ENCODE results near the gene NXF3. TPM values are rescaled to one million over a fixed set of nuclear protein-coding genes. Genes with fewer than 3 reads are reported as not detected.
"Not testable (repeated sequence)": the region's sequence is repeated elsewhere in the genome, so short reads cannot be mapped to it uniquely, and the experiment has no call there.

The NXF3 gene
- total RNA-seq, 1 donor from 2014 or later: not detected

- not testable (repeated sequence) for H3K9ac ChIP-seq (ENCODE audit: low read length); H3K4me1 Mint-ChIP-seq (ENCODE audit: low read depth, unreplicated experiment); H3K9me3 Mint-ChIP-seq (ENCODE audit: unreplicated experiment); H3K4me3 ChIP-seq (ENCODE audit: insufficient read depth, low read depth, low read length); H3K79me2 ChIP-seq (ENCODE audit: insufficient read depth, low read length); FAIRE-seq; H3K27ac Mint-ChIP-seq (ENCODE audit: unreplicated experiment); H4K20me1 ChIP-seq (ENCODE audit: insufficient read depth, low read length); H3K4me1 ChIP-seq (ENCODE audit: insufficient read depth, low read length); H3K36me3 ChIP-seq (ENCODE audit: insufficient read depth, low read length); H3K27me3 ChIP-seq (ENCODE audit: insufficient read depth, low read length); H3K4me3 Mint-ChIP-seq (ENCODE audit: unreplicated experiment); H3K9me3 ChIP-seq (ENCODE audit: insufficient read depth, low read depth, low read length); H2AFZ ChIP-seq (ENCODE audit: low read depth, low read length); H3K27me3 Mint-ChIP-seq (ENCODE audit: low read depth, unreplicated experiment); DNase-seq (ENCODE audit: low read depth); H3K27ac ChIP-seq (ENCODE audit: low read depth, low read length); H3K4me2 ChIP-seq (ENCODE audit: low read length); H3K36me3 Mint-ChIP-seq (ENCODE audit: low read depth, unreplicated experiment)
Measured at GRCh38 chrX:103104370-103104769, 11.4 kb upstream of the NXF3 start.

- not testable (repeated sequence) for DNase-seq (ENCODE audit: low read depth); H3K79me2 ChIP-seq (ENCODE audit: insufficient read depth, low read length); H3K9me3 ChIP-seq (ENCODE audit: insufficient read depth, low read depth, low read length); H3K4me1 Mint-ChIP-seq (ENCODE audit: low read depth, unreplicated experiment); H3K36me3 Mint-ChIP-seq (ENCODE audit: low read depth, unreplicated experiment); H3K4me2 ChIP-seq (ENCODE audit: low read length); H3K27ac Mint-ChIP-seq (ENCODE audit: unreplicated experiment); H3K4me3 Mint-ChIP-seq (ENCODE audit: unreplicated experiment); H3K27me3 Mint-ChIP-seq (ENCODE audit: low read depth, unreplicated experiment); H4K20me1 ChIP-seq (ENCODE audit: insufficient read depth, low read length); H3K36me3 ChIP-seq (ENCODE audit: insufficient read depth, low read length); H3K9ac ChIP-seq (ENCODE audit: low read length); H2AFZ ChIP-seq (ENCODE audit: low read depth, low read length); FAIRE-seq; H3K4me3 ChIP-seq (ENCODE audit: insufficient read depth, low read depth, low read length); H3K9me3 Mint-ChIP-seq (ENCODE audit: unreplicated experiment); H3K4me1 ChIP-seq (ENCODE audit: insufficient read depth, low read length); H3K27me3 ChIP-seq (ENCODE audit: insufficient read depth, low read length); H3K27ac ChIP-seq (ENCODE audit: low read depth, low read length)
Measured at GRCh38 chrX:103103866-103104265, 10.9 kb upstream of the NXF3 start.

GRCh38 chrX:103101299-103102042 is 8.5 kb upstream of the NXF3 start:
- Histone ChIP-seq H3K4me3 (ENCODE audit: insufficient read depth, low read depth, low read length) (no peak overlapping the region), H3K79me2 (ENCODE audit: insufficient read depth, low read length) (no peaks in the 10 kb centered on the region), H3K9ac (ENCODE audit: low read length) (no peak overlapping the region), H2AFZ (ENCODE audit: low read depth, low read length) (no peak overlapping the region), H3K27ac (ENCODE audit: low read depth, low read length) (no peak overlapping the region), H3K4me1 (ENCODE audit: insufficient read depth, low read length) (no peaks in the 10 kb centered on the region), H4K20me1 (ENCODE audit: insufficient read depth, low read length) (no peaks in the 10 kb centered on the region), H3K27me3 (ENCODE audit: insufficient read depth, low read length) (no peaks in the 10 kb centered on the region), H3K9me3 (ENCODE audit: insufficient read depth, low read depth, low read length) (no peaks in the 10 kb centered on the region), H3K36me3 (ENCODE audit: insufficient read depth, low read length) (no peaks in the 10 kb centered on the region), H3K4me2 (ENCODE audit: low read length) (no peak overlapping the region)
- FAIRE-seq (no peak), DNase-seq (ENCODE audit: low read depth) (no peak)
- peaks cover 6% of the 10 kb centered on the region for H3K4me1 Mint-ChIP-seq (ENCODE audit: low read depth, unreplicated experiment)
- H3K4me3 Mint-ChIP-seq (ENCODE audit: unreplicated experiment): no peak overlapping the region
- no peak for TF ChIP-seq CTCF (IDR thresholded peaks at IDR 0.05; ENCODE audit: insufficient read depth, low read depth, low read length)
- TF ChIP-seq EZH2 (IDR thresholded peaks at IDR 0.05; ENCODE audit: insufficient read depth, low read length): no peak
- no peaks in the 10 kb centered on the region for H3K36me3 Mint-ChIP-seq (ENCODE audit: low read depth, unreplicated experiment)
- peaks cover 2% of the 10 kb centered on the region for H3K9me3 Mint-ChIP-seq (ENCODE audit: unreplicated experiment)
- H3K27me3 Mint-ChIP-seq (ENCODE audit: low read depth, unreplicated experiment): no peaks in the 10 kb centered on the region
- no peak overlapping the region for H3K27ac Mint-ChIP-seq (ENCODE audit: unreplicated experiment)

Data from astrocyte (in vitro differentiated cells and primary cell).